ENCODE measurements around the gene NFATC3. TPM values are rescaled to one million over a fixed set of nuclear protein-coding genes. Genes with fewer than 3 reads are reported as not detected.

The NFATC3 gene
- total RNA-seq, 1 experiment from 2014 or later, result 33.0 TPM

DNA sequence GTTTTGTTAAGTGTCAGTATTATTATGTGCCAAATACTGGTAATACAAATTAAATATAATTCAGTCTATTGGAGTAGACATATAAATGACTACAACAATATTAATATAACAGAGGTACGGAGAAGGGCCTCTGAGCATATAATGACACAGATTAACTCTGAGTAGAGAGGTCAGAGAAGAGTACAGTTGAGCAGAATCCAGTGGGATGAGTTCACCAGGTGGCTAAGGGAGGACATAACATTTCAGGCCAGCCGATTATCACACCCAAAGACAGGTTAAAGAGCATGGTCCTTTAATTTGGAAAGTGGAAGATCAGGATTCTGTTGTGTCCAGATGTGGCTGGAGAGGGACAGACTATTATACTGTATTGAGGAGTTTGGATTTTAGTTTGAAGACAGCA lies 11.3 kb downstream of the NFATC3 start:
- Histone ChIP-seq H2BK12ac (ENCODE audit: insufficient read length, low read depth, low read length) (no peak overlapping the region), H3K4me1 (ENCODE audit: insufficient read depth, low read length) (peaks cover 6% of the 10 kb centered on the region; the same call in 1 of the 2 replicates), H2BK20ac (ENCODE audit: low read depth, low read length, poor library complexity, severe bottlenecking) (no peak overlapping the region), H3K27ac (ENCODE audit: insufficient read length, low read depth, low read length) (no peak overlapping the region), H3T11ph (ENCODE audit: low read length) (no peak overlapping the region), H2BK120ac (ENCODE audit: low read depth, low read length, poor library complexity, severe bottlenecking) (no peak overlapping the region), H3K4ac (ENCODE audit: low read depth, low read length) (no peak overlapping the region), H3K9me3 (ENCODE audit: control insufficient read depth, low read depth, low read length) (no peaks in the 10 kb centered on the region), H3K4me2 (ENCODE audit: insufficient read depth, insufficient read length, low read length) (no peak overlapping the region), H4K91ac (ENCODE audit: insufficient read length, low read depth, low read length) (no peak overlapping the region), H3K27me3 (ENCODE audit: insufficient read depth, low read length) (no peaks in the 10 kb centered on the region), H3K23me2 (ENCODE audit: insufficient read length, low read depth, low read length, poor library complexity, severe bottlenecking) (no peaks in the 10 kb centered on the region), H4K20me1 (ENCODE audit: control insufficient read depth, insufficient read depth, insufficient read length) (no peaks in the 10 kb centered on the region), H3K79me1 (ENCODE audit: insufficient read depth, low read depth, low read length, poor library complexity, severe bottlenecking) (peaks cover 7% of the 10 kb centered on the region), H3K18ac (ENCODE audit: insufficient read length, low read depth, low read length) (no peak overlapping the region), H2BK5ac (ENCODE audit: insufficient read length, low read length) (no peak overlapping the region), H2AFZ (ENCODE audit: low read length) (no peak overlapping the region), H3K14ac (ENCODE audit: insufficient read depth, low read length) (no peak overlapping the region), H4K5ac (ENCODE audit: insufficient read length, low read depth, low read length) (no peak overlapping the region), H3K79me2 (ENCODE audit: insufficient read depth, low read length) (peaks cover 22% of the 10 kb centered on the region; the same call in 1 of the 2 replicates), H3K56ac (ENCODE audit: insufficient read length, low read depth, low read length) (no peak overlapping the region), H3K23ac (ENCODE audit: insufficient read length, low read depth, low read length) (no peak overlapping the region), H4K8ac (replicated peaks; ENCODE audit: insufficient read length, low read depth, low read length) (no peak overlapping the region), H3K9ac (ENCODE audit: extremely low read depth, insufficient read length, low read length) (no peak overlapping the region), H2BK15ac (ENCODE audit: low read depth, low read length) (no peak overlapping the region), H2AK5ac (ENCODE audit: insufficient read length, low read length) (no peak overlapping the region)
- no peak for DNase-seq
- TF ChIP-seq, protein P1, sequence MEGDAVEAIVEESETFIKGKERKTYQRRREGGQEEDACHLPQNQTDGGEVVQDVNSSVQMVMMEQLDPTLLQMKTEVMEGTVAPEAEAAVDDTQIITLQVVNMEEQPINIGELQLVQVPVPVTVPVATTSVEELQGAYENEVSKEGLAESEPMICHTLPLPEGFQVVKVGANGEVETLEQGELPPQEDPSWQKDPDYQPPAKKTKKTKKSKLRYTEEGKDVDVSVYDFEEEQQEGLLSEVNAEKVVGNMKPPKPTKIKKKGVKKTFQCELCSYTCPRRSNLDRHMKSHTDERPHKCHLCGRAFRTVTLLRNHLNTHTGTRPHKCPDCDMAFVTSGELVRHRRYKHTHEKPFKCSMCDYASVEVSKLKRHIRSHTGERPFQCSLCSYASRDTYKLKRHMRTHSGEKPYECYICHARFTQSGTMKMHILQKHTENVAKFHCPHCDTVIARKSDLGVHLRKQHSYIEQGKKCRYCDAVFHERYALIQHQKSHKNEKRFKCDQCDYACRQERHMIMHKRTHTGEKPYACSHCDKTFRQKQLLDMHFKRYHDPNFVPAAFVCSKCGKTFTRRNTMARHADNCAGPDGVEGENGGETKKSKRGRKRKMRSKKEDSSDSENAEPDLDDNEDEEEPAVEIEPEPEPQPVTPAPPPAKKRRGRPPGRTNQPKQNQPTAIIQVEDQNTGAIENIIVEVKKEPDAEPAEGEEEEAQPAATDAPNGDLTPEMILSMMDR (conservative IDR thresholded peaks at IDR 0.05), result no peak
- no peak overlapping the region for H3K4me3 Mint-ChIP-seq
- H3K27ac Mint-ChIP-seq, result no peak overlapping the region; a peak in 1 of 7 replicates
- H3K27me3 Mint-ChIP-seq (ENCODE audit: low read depth), result no peaks in the 10 kb centered on the region
- H3K9me3 Mint-ChIP-seq, result no peaks in the 10 kb centered on the region
- 0 out of 7 replicates have a peak, but pooled peaks cover 0 to 2% (median 0%) of the 10 kb centered on the region in 3 experiments for H3K36me3 Mint-ChIP-seq (ENCODE audit: insufficient read depth in 1 of 3, low read depth in 3 of 3)
- no CpG with 5 or more reads among the region's 2 CpGs for WGBS (ENCODE audit: extremely low coverage, insufficient read length, low lambda C conversion rate)
- peaks cover 25 to 32% of the 10 kb centered on the region in 2 experiments for H3K4me1 Mint-ChIP-seq
